HEK293 (cell line): ENCODE data around the gene FOXI2.

Experiments
- CTCF ChIA-PET: fragments of 350-600 bp; formaldehyde crosslinking; extraction: SDS; loops from one replicate; lab custom pipeline; 2021; ENCODE audit warnings: antibody characterized with exemption; lab: Yijun Ruan, JAX
- POLR2A ChIA-PET: fragments of 300-600 bp; formaldehyde crosslinking; extraction: SDS; loops from one replicate; lab custom pipeline; 2020; ENCODE audit warnings: antibody characterized with exemption, inconsistent platforms; lab: Yijun Ruan, JAX
- H3K27ac ChIP-seq: fragments of 200-500 bp; sonication (Bioruptor generic); 2 replicates; pipeline ENCODE4 v1.5.1; 2014; ENCODE audit warnings: low read depth, low read length, control low read depth, inconsistent platforms; ENCODE audit errors: extremely low read depth
- H3K36me3 ChIP-seq, 2 experiments: fragments of 200-500 bp in 1 of 2; sonication (Bioruptor generic) in 1 of 2; 1 replicate in 1 of 2; 2 replicates in 1 of 2; pipeline ENCODE4 v1.5.1; 2014 to 2017; ENCODE audit warnings: inconsistent platforms in 2 of 2, low read length in 2 of 2; ENCODE audit not compliant: control insufficient read depth in 2 of 2, insufficient read depth in 1 of 2
- H3K4me1 ChIP-seq: fragments of 200-500 bp; sonication (Bioruptor generic); 2 replicates; pipeline ENCODE4 v1.5.1; 2014; ENCODE audit warnings: mild to moderate bottlenecking, low read length, inconsistent platforms; ENCODE audit not compliant: control insufficient read depth, insufficient read depth
- H3K4me3 ChIP-seq: 2 replicates; pipeline ENCODE4 v1.5.1; 2011; ENCODE audit warnings: low read depth, mild to moderate bottlenecking, control low read depth, low read length, moderate library complexity
- H3K9me3 ChIP-seq: fragments of 200-500 bp; sonication (Bioruptor generic); 2 replicates; pipeline ENCODE4 v1.5.1; 2014; ENCODE audit warnings: low read depth, low read length, inconsistent platforms; ENCODE audit not compliant: control insufficient read depth, insufficient read depth
- BCL11B ChIP-seq: fragments of 450-650 bp; formaldehyde crosslinking; IDR thresholded peaks from 2 replicates; pipeline ENCODE4 v1.5.1; 2016; ENCODE audit warnings: low read depth, missing biosample characterization, missing genetic modification characterization
- EGR2 ChIP-seq: fragments of 450-650 bp; formaldehyde crosslinking; IDR thresholded peaks from 2 replicates; pipeline ENCODE4 v1.5.1; 2016; ENCODE audit warnings: low read depth, missing biosample characterization, missing genetic modification characterization
- KLF1 ChIP-seq: fragments of 450-650 bp; formaldehyde crosslinking; IDR thresholded peaks from 2 replicates; pipeline ENCODE4 v1.5.1; 2016; ENCODE audit warnings: missing biosample characterization, missing genetic modification characterization
- KLF10 ChIP-seq: fragments of 450-650 bp; IDR thresholded peaks from 2 replicates; pipeline ENCODE4 v1.5.1; 2018; ENCODE audit warnings: missing biosample characterization, mild to moderate bottlenecking, missing genetic modification characterization
- KLF17 ChIP-seq: fragments of 450-650 bp; formaldehyde crosslinking; IDR thresholded peaks from 2 replicates; pipeline ENCODE4 v1.5.1; 2016; ENCODE audit warnings: missing biosample characterization, missing genetic modification characterization
- OVOL3 ChIP-seq: fragments of 450-650 bp; formaldehyde crosslinking; IDR thresholded peaks from 2 replicates; pipeline ENCODE4 v1.5.1; 2016; ENCODE audit warnings: missing biosample characterization, missing genetic modification characterization
- PRDM6 ChIP-seq: fragments of 450-650 bp; formaldehyde crosslinking; IDR thresholded peaks from 2 replicates; pipeline ENCODE4 v1.5.1; 2017; ENCODE audit warnings: missing biosample characterization, missing genetic modification characterization
- ZBTB17 ChIP-seq: fragments of 450-650 bp; formaldehyde crosslinking; IDR thresholded peaks from 2 replicates; pipeline ENCODE4 v1.5.1; 2016; ENCODE audit warnings: missing biosample characterization, missing genetic modification characterization
- ZFP3 ChIP-seq: fragments of 450-650 bp; formaldehyde crosslinking; IDR thresholded peaks from 2 replicates; pipeline ENCODE4 v1.5.1; 2016; ENCODE audit warnings: low read depth, missing biosample characterization, missing genetic modification characterization
- ZNF133 ChIP-seq: fragments of 450-650 bp; formaldehyde crosslinking; IDR thresholded peaks from 2 replicates; pipeline ENCODE4 v1.5.1; 2016; ENCODE audit warnings: missing biosample characterization, missing genetic modification characterization
- ZNF146 ChIP-seq: fragments of 450-650 bp; formaldehyde crosslinking; IDR thresholded peaks from 2 replicates; pipeline ENCODE4 v1.5.1; 2016; ENCODE audit warnings: missing biosample characterization, missing genetic modification characterization
- ZNF157 ChIP-seq: fragments of 450-650 bp; formaldehyde crosslinking; IDR thresholded peaks from 2 replicates; pipeline ENCODE4 v1.5.1; 2016; ENCODE audit warnings: missing biosample characterization, missing genetic modification characterization
- ZNF19 ChIP-seq: fragments of 450-650 bp; formaldehyde crosslinking; IDR thresholded peaks from 2 replicates; pipeline ENCODE4; 2016; ENCODE audit warnings: missing biosample characterization, missing genetic modification characterization, low read depth
- ZNF202 ChIP-seq: fragments of 450-650 bp; formaldehyde crosslinking; IDR thresholded peaks from 2 replicates; pipeline ENCODE4 v1.5.1; 2016; ENCODE audit warnings: missing biosample characterization, missing genetic modification characterization, borderline replicate concordance
- ZNF221 ChIP-seq: fragments of 450-650 bp; formaldehyde crosslinking; IDR thresholded peaks from 2 replicates; pipeline ENCODE4 v1.5.1; 2017; ENCODE audit warnings: missing biosample characterization, missing genetic modification characterization, borderline replicate concordance
- ZNF311 ChIP-seq: fragments of 450-650 bp; formaldehyde crosslinking; IDR thresholded peaks from 2 replicates; pipeline ENCODE4 v1.5.1; 2017; ENCODE audit warnings: missing biosample characterization, missing genetic modification characterization, borderline replicate concordance
- ZNF324 ChIP-seq: fragments of 450-650 bp; formaldehyde crosslinking; IDR thresholded peaks from 2 replicates; pipeline ENCODE4 v1.5.1; 2016; ENCODE audit warnings: missing biosample characterization, missing genetic modification characterization
- ZNF398 ChIP-seq: fragments of 450-650 bp; formaldehyde crosslinking; IDR thresholded peaks from 2 replicates; pipeline ENCODE4 v1.5.1; 2017; ENCODE audit warnings: missing biosample characterization, missing genetic modification characterization
- ZNF580 ChIP-seq: fragments of 450-650 bp; formaldehyde crosslinking; IDR thresholded peaks from 2 replicates; pipeline ENCODE4 v1.5.1; 2016; ENCODE audit warnings: missing biosample characterization, missing genetic modification characterization
- ZNF677 ChIP-seq: fragments of 450-650 bp; IDR thresholded peaks from 2 replicates; pipeline ENCODE4 v1.5.0; 2018; ENCODE audit warnings: missing biosample characterization, mild to moderate bottlenecking, missing genetic modification characterization, moderate library complexity
- ZNF791 ChIP-seq: fragments of 450-650 bp; formaldehyde crosslinking; IDR thresholded peaks from 2 replicates; pipeline ENCODE4 v1.5.1; 2016; ENCODE audit warnings: missing biosample characterization, missing genetic modification characterization
- ZXDB ChIP-seq: fragments of 450-650 bp; formaldehyde crosslinking; IDR thresholded peaks from 2 replicates; pipeline ENCODE4 v1.5.1; 2016; ENCODE audit warnings: missing biosample characterization, missing genetic modification characterization
- TF ChIP-seq, protein P1 (sequence below): fragments of 450-650 bp; formaldehyde crosslinking; IDR thresholded peaks from 2 replicates; pipeline ENCODE4 v1.5.1; 2016; ENCODE audit warnings: missing biosample characterization, missing genetic modification characterization

Gene FOXI2

GRCh38 chr10:127776816-127777215, 39.8 kb downstream of the FOXI2 start (continued):
- TF ChIP-seq OVOL3 (tag by site-specific recombination): no peak
- no peak for TF ChIP-seq ZNF791 (tag by site-specific recombination)
- no peak for TF ChIP-seq KLF17 (tag by site-specific recombination)

GRCh38 chr10:127781412-127781811, 44.4 kb downstream of the FOXI2 start:
- Histone ChIP-seq H3K4me3 (no peak overlapping the region), H3K36me3 (no peaks in the 10 kb centered on the region), H3K4me1 (no peaks in the 10 kb centered on the region), H3K27ac (no peak overlapping the region), H3K9me3 (no peaks in the 10 kb centered on the region)
- CTCF ChIA-PET: no interaction called here
- TF ChIP-seq ZBTB17 (tag by site-specific recombination) (no peak), ZFP3 (tag by site-specific recombination) (no peak), ZNF221 (tag by site-specific recombination) (no peak), ZNF202 (no peak), ZNF324 (tag by site-specific recombination) (no peak), BCL11B (no peak), ZNF398 (tag by site-specific recombination) (no peak), ZNF19 (tag by site-specific recombination) (no peak), ZNF133 (tag by site-specific recombination) (no peak), ZNF157 (tag by site-specific recombination) (no peak), ZXDB (tag by site-specific recombination) (no peak), KLF1 (tag by site-specific recombination) (no peak), KLF10 (no peak), ZNF580 (tag by site-specific recombination) (no peak), EGR2 (no peak), ZNF311 (tag by site-specific recombination) (no peak), ZNF146 (tag by site-specific recombination) (no peak), PRDM6 (tag by site-specific recombination) (no peak), ZNF677 (no peak)
- TF ChIP-seq, protein P1, sequence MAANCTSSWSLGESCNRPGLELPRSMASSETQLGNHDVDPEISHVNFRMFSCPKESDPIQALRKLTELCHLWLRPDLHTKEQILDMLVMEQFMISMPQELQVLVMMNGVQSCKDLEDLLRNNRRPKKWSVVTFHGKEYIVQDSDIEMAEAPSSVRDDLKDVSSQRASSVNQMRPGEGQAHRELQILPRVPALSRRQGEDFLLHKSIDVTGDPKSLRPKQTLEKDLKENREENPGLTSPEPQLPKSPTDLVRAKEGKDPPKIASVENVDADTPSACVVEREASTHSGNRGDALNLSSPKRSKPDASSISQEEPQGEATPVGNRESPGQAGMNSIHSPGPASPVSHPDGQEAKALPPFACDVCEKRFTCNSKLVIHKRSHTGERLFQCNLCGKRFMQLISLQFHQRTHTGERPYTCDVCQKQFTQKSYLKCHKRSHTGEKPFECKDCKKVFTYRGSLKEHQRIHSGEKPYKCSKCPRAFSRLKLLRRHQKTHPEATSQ (tag by site-specific recombination): no peak
- POLR2A ChIA-PET: no interaction called here
